Retinal pigment epithelial cell (primary cell): ENCODE data around the gene GJA3.

ENCODE experiments used
- DNase-seq: peaks from one replicate; pipeline ENCODE4 v3.0.0-alpha.2; 2010; ENCODE audit warnings: low read depth
- H3K4me3 ChIP-seq: 2 replicates; pipeline ENCODE4 v1.5.1; 2011; ENCODE audit warnings: mild to moderate bottlenecking, low read length, control low read depth, moderate library complexity
- TF ChIP-seq, protein P1 (sequence below): conservative IDR thresholded peaks from 2 replicates; pipeline ENCODE4 v1.5.1; 2011; ENCODE audit warnings: low read depth, low read length, control low read depth, inconsistent platforms

GJA3 gene

DNA sequence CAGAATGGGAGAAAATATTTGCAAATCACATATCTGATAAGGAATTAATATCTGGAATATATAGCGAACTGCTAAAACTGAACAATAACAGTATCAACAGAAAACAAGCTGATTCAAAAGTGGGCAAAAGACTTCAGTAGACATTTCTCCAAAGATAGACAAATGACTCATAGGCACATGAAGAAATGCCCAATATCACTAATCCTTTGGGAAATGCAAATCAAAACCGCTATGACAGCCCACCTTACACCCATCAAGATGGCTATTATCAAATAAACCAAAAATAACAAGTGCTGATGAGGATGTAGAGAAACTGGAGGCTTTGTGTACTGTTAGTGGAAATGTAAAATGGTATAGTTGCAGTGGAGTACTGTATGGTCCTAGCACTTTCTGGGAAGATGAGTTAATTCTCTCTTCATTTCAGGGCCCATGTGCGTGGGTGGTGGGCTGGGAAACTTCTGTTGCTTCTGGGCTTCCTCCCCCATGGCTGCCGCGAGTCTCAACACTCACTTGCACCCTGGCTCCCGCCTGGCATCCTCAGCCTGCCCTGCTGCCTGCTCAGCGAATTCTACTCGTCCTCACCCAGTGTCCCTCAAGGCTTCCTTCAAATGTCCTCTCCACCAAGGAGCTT lies 12.4 kb upstream of the GJA3 start:
- DNase-seq = peak; percentile 51
- TF ChIP-seq, protein P1, sequence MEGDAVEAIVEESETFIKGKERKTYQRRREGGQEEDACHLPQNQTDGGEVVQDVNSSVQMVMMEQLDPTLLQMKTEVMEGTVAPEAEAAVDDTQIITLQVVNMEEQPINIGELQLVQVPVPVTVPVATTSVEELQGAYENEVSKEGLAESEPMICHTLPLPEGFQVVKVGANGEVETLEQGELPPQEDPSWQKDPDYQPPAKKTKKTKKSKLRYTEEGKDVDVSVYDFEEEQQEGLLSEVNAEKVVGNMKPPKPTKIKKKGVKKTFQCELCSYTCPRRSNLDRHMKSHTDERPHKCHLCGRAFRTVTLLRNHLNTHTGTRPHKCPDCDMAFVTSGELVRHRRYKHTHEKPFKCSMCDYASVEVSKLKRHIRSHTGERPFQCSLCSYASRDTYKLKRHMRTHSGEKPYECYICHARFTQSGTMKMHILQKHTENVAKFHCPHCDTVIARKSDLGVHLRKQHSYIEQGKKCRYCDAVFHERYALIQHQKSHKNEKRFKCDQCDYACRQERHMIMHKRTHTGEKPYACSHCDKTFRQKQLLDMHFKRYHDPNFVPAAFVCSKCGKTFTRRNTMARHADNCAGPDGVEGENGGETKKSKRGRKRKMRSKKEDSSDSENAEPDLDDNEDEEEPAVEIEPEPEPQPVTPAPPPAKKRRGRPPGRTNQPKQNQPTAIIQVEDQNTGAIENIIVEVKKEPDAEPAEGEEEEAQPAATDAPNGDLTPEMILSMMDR = no peak

DNA sequence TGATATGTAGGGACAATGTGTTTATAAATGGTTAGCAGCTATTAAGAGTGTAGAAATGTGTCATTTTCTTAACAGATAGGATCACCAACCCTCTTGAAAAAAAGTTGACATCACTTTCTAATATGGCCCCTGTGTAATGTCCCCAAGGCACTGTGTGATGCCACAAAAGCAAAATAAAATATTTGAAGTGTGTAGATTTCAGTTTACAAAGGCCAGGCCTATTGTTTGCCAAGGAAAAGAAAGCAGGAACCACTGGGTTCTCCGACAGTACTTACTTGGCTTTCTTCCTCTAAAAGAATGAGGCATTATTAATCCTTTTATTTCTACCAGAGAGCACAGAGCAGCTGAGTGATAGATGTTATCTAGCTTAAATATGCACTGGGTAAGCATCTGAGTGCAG lies 10.5 kb upstream of the GJA3 start:
- TF ChIP-seq, protein P1 = no peak
- peak; percentile 54 for DNase-seq
- H3K4me3 ChIP-seq = no peak overlapping the region

More for the DNA sequence above, 12.4 kb upstream of the GJA3 start:
- no peak overlapping the region for H3K4me3 ChIP-seq

DNA sequence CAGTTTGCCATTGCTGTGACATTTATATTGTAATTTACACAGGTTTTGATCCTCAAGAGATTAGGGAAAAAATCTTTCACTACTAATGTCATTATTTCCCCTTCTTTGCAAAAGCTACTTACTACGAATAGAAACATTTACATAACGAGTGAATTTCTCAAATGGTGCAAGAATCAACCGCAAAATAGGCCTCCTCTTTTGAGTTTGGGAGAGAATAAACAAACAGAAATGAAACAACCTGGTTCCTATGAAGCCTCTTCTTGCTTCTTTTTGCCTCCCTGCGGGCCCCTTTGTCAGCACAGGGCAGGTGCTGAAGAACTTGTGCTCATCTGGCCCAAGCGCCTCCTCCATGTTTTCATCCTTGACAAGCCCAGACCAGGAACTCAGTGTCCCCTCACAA lies 10.1 kb upstream of the GJA3 start:
- TF ChIP-seq, protein P1 = no peak
- no peak for DNase-seq
- no peak overlapping the region for H3K4me3 ChIP-seq

DNA sequence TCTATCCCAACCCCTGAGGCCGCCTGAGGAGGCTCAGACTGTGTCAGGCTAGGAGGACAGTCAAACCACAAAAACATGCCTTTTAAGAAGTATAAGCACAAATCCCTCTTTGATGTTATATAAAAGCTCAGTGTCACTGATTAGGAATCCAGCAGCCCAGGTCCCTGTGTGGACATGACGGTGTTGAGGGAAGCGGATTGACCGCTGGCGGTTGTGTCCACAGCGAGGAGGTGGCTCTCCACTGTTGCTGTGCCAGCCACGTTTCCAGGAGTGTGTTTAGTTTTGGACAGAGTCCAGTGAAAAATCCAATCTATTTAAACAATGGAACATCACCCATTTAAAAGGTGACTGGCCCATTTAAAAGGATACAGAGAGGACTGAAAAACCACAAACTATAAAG lies 7.5 kb upstream of the GJA3 start:
- TF ChIP-seq, protein P1 = no peak
- DNase-seq = no peak
- H3K4me3 ChIP-seq = no peak overlapping the region

DNA sequence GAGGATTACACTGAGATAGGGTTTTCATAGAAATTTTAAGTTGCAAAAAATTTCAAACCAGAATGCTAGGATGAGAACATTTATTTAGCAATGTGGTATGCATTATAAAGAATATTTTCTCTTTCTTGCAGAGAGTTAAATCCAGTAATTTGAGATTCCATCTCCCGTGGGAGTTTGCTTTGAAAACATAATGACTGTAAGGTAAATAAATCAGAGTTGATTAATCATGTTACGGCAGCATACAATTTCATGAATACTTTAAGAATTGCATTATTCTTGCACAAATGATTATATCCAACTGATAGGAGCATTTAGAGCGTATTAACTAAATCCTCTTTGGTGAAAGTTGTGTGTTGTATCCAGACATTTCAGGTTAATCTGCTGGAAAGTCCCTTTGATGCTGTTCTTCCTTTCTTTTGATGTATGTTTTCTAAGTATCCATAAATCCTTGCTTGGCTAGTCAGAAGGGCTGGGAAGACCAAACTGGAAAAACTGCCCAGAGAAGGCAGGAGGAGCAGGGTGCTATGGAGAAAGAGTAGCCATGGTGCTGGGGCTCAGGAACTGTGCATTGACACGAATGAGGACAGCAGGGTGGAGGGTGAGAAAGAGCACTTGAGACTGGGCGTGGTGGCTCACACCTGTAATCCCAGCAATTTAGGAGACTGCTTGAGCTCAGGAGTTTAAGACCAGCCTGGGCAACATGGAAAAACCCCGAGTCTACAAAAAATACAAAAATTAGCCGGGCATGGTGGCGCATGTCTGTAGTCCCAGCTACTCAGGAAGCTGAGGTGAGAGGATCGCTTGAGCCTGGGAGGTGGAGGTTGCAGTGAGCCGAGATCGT lies 4.8 kb upstream of the GJA3 start:
- H3K4me3 ChIP-seq = no peak overlapping the region
- TF ChIP-seq, protein P1 = no peak
- DNase-seq = no peak

DNA sequence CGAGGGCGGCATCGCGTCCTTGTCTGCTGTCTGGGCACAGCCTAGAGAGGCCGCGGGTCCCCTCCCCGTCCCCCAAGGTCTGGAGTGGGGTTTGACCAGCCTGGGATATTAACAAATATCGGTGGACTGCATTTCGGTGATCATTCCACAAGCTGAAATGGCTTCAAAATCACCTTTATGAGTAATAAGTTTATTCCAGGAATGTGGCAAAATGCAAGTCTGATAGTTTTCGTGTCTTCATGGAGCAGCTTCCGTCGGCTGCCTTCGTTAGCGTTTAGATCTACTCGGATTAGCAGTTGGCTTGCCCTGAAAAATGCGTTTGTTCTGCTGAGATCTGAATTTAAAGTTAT lies 1.1 kb upstream of the GJA3 start:
- TF ChIP-seq, protein P1 = no peak
- no peak for DNase-seq
- no peak overlapping the region for H3K4me3 ChIP-seq

DNA sequence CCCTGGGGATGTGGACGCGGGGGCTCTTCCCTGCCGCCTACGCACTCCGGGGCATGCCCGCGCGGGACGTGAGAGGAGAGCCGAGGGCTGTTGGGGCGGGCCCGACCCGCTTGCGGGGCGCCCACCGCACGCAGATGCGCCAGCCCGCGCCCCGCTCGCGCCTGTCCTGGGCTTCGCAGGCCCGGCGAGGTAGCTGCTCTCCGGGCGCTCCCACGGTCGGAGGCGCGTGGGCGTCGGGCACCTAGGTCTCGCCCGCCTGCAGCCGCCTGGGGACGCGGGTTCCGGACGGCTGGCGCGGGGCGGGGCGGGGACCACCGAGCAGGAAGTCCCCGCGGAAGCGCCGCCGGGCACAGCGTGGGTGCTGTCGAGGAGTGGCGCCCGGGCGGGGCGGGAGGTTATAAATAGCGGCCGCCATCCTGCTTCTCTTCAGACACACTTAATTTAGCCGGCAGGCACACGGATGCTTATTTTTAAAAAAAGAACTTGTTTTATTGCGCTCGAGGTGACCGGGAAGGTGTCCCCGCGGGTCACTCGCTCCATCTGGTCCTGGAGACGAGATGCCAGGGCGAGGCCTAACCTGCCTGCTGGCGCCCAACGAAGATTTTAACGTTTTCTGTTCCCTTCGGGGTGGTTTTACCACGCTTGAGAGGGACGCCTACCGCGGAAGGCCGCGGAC lies 561 bp upstream of the GJA3 start:
- H3K4me3 ChIP-seq = peak overlapping the region; percentile 33
- no peak for DNase-seq
- TF ChIP-seq, protein P1 = no peak
